ENCODE measurements around the gene HNRNPM. TPM values are rescaled to one million over a fixed set of nuclear protein-coding genes. Genes with fewer than 3 reads are reported as not detected.

Gene HNRNPM
- polyA plus RNA-seq, 1 experiment: 81.6 TPM

- 0 out of 2 replicates have a peak, but pooled peaks cover 2% of the 10 kb centered on the region for H3K36me3 ChIP-seq (ENCODE audit: control insufficient read depth, insufficient read depth, low read length)
- ChIA-PET CTCF (no interaction called here), POLR2A (no interaction called here)
- no peaks in the 10 kb centered on the region for H3K27me3 ChIP-seq (ENCODE audit: control insufficient read depth, insufficient read depth, low read length)
- no peak overlapping the region for H3K4me3 ChIP-seq (ENCODE audit: low read depth, low read length)
- DNase-seq (ENCODE audit: low read depth): no peak
- TF ChIP-seq, protein P1, sequence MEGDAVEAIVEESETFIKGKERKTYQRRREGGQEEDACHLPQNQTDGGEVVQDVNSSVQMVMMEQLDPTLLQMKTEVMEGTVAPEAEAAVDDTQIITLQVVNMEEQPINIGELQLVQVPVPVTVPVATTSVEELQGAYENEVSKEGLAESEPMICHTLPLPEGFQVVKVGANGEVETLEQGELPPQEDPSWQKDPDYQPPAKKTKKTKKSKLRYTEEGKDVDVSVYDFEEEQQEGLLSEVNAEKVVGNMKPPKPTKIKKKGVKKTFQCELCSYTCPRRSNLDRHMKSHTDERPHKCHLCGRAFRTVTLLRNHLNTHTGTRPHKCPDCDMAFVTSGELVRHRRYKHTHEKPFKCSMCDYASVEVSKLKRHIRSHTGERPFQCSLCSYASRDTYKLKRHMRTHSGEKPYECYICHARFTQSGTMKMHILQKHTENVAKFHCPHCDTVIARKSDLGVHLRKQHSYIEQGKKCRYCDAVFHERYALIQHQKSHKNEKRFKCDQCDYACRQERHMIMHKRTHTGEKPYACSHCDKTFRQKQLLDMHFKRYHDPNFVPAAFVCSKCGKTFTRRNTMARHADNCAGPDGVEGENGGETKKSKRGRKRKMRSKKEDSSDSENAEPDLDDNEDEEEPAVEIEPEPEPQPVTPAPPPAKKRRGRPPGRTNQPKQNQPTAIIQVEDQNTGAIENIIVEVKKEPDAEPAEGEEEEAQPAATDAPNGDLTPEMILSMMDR (IDR thresholded peaks at IDR 0.05; ENCODE audit: insufficient read depth, low read depth, low read length): no peak
Measured at GRCh38 chr19:8530061-8530679, 85.4 kb downstream of the HNRNPM start.

- DNase-seq (ENCODE audit: low read depth): no peak
- ChIA-PET CTCF (interaction anchor here (1.2 kb wide), 1 partner anchor 47 kb away, joined by 7 read pairs; no protein-coding TSS in a partner anchor), POLR2A (interaction anchor here (0.6 kb wide), 1 partner anchor 87 kb away, joined by 5 read pairs; no protein-coding TSS in a partner anchor)
- TF ChIP-seq, protein P1 (IDR thresholded peaks at IDR 0.05; ENCODE audit: insufficient read depth, low read depth, low read length): no peak
- 0 out of 2 replicates have a peak, but pooled peaks cover 2% of the 10 kb centered on the region for H3K36me3 ChIP-seq (ENCODE audit: control insufficient read depth, insufficient read depth, low read length)
- H3K4me3 ChIP-seq (ENCODE audit: low read depth, low read length): no peak overlapping the region
- no peaks in the 10 kb centered on the region for H3K27me3 ChIP-seq (ENCODE audit: control insufficient read depth, insufficient read depth, low read length)
Measured at GRCh38 chr19:8531470-8531869, 86.7 kb downstream of the HNRNPM start.

DNA sequence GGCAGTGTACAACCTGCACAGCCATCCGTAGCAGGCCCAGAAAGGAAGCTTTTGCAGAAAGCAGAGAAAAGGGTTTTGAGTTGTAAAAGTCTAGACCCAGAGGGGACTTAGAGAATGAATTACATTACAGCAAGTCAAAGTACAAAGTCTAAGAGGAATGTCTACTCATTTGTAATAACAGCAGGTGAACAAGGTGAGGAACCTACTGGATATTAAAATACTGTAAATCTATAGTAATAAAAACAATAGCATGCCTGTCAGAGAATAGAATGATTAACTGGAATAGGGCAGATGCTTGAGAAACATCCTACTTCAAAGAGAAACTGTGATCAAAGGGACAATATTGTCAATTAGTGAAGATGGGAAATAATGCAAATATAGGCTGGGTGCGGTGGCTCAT lies 87.5 kb downstream of the HNRNPM start:
- POLR2A ChIA-PET: no interaction called here
- CTCF ChIA-PET: interaction anchor here (1.0 kb wide), 2 partner anchors 18 to 48 kb away, joined by 3 read pairs; partner anchors contain the start of gene ZNF414
- TF ChIP-seq, protein P1 (IDR thresholded peaks at IDR 0.05; ENCODE audit: insufficient read depth, low read depth, low read length): no peak
- 0 out of 2 replicates have a peak, but pooled peaks cover 2% of the 10 kb centered on the region for H3K36me3 ChIP-seq (ENCODE audit: control insufficient read depth, insufficient read depth, low read length)
- DNase-seq (ENCODE audit: low read depth): no peak
- H3K27me3 ChIP-seq (ENCODE audit: control insufficient read depth, insufficient read depth, low read length): no peaks in the 10 kb centered on the region
- H3K4me3 ChIP-seq (ENCODE audit: low read depth, low read length): no peak overlapping the region

- no peaks in the 10 kb centered on the region for H3K27me3 ChIP-seq (ENCODE audit: control insufficient read depth, insufficient read depth, low read length)
- H3K4me3 ChIP-seq (ENCODE audit: low read depth, low read length): no peak overlapping the region
- ChIA-PET CTCF (no interaction called here), POLR2A (no interaction called here)
- H3K36me3 ChIP-seq (ENCODE audit: control insufficient read depth, insufficient read depth, low read length): no peaks in the 10 kb centered on the region
- TF ChIP-seq, protein P1 (IDR thresholded peaks at IDR 0.05; ENCODE audit: insufficient read depth, low read depth, low read length): no peak
- no peak for DNase-seq (ENCODE audit: low read depth)
Measured at GRCh38 chr19:8536282-8536681, 91.5 kb downstream of the HNRNPM start.

DNA sequence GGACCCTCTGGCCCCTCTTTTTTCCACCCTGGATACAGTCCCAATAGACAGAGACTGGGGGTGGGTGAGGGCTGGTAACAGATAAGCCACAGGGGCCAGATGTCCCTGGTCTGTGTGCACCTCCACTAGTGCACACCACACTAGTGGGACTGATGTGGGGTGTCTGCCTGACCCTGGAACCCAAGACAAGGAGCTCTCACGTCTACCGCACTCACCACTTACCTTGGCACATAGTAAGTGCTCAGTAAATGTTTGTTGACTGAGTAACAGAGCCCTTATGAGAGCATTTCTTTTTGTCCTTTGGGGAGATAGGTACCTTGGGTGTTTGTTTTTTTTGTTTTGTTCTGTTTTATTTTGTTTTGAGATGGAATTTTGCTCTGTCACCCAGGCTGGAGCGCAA lies 92.3 kb downstream of the HNRNPM start:
- no peak for DNase-seq (ENCODE audit: low read depth)
- POLR2A ChIA-PET: interaction anchor here (0.5 to 0.6 kb wide), 2 partner anchors 22 to 93 kb away, joined by 3 read pairs; no protein-coding TSS in a partner anchor

More for the DNA sequence above, 92.3 kb downstream of the HNRNPM start:
- Histone ChIP-seq H3K36me3 (ENCODE audit: control insufficient read depth, insufficient read depth, low read length) (no peaks in the 10 kb centered on the region), H3K27me3 (ENCODE audit: control insufficient read depth, insufficient read depth, low read length) (no peaks in the 10 kb centered on the region), H3K4me3 (ENCODE audit: low read depth, low read length) (no peak overlapping the region)
- TF ChIP-seq, protein P1 (IDR thresholded peaks at IDR 0.05; ENCODE audit: insufficient read depth, low read depth, low read length): no peak
- CTCF ChIA-PET: no interaction called here

Other genes starting within 250 kb of the HNRNPM start
- 7.6 and 7.7 TPM in 2 replicates for gene CERS4, start 235.6 kb upstream of the HNRNPM start, polyA plus RNA-seq (2011; rRNA removed)
- 23.7 and 40.4 TPM in 2 replicates for gene CD320, start 136.6 kb upstream of the HNRNPM start, polyA plus RNA-seq (2011; rRNA removed)
- 40.5 and 48.3 TPM in 2 replicates for gene NDUFA7, start 123.6 kb upstream of the HNRNPM start, polyA plus RNA-seq (2011; rRNA removed)
- gene RPS28, start 123.5 kb upstream of the HNRNPM start, polyA plus RNA-seq (2011; rRNA removed): 371 and 525 TPM in 2 replicates
- gene KANK3, start 101.7 kb upstream of the HNRNPM start, polyA plus RNA-seq (2011; rRNA removed): 0.02 TPM in 1 of 2 replicates, not detected in the other
- gene ANGPTL4, start 80.8 kb upstream of the HNRNPM start, polyA plus RNA-seq (2011; rRNA removed): 2.2 and 3.2 TPM in 2 replicates
- 27.3 and 50.0 TPM in 2 replicates for gene RAB11B, start 54.6 kb upstream of the HNRNPM start, polyA plus RNA-seq (2011; rRNA removed)
- 27.3 and 39.3 TPM in 2 replicates for gene MARCHF2, start 31.7 kb upstream of the HNRNPM start, polyA plus RNA-seq (2011; rRNA removed)
- 0.04 TPM in 1 of 2 replicates, not detected in the other for gene PRAM1, start 57.7 kb downstream of the HNRNPM start, polyA plus RNA-seq (2011; rRNA removed)
- gene ZNF414, start 69.2 kb downstream of the HNRNPM start, polyA plus RNA-seq (2011; rRNA removed): 3.7 and 5.7 TPM in 2 replicates
- gene MYO1F, start 132.5 kb downstream of the HNRNPM start, polyA plus RNA-seq (2011; rRNA removed): 0.29 and 0.33 TPM in 2 replicates
- 5.6 and 10.4 TPM in 2 replicates for gene ADAMTS10, start 165.7 kb downstream of the HNRNPM start, polyA plus RNA-seq (2011; rRNA removed)
- not detected in 2 replicates for gene NFILZ, start 185.7 kb downstream of the HNRNPM start, polyA plus RNA-seq (2011; rRNA removed)

Data from BJ (cell line).